GM21528 (cell line): ENCODE data around the gene ANKIB1.

Source experiments
- ATAC-seq: cut with Tn5 transposase; IDR thresholded peaks from one replicate; pipeline ENCODE4 v1.9.1; 2021; ENCODE audit warnings: mild to moderate bottlenecking, moderate library complexity; ENCODE audit not compliant: unreplicated experiment, low FRiP score

The ANKIB1 gene

GRCh38 chr7:92446869-92447344, 201.1 kb downstream of the ANKIB1 start:
- no peak for ATAC-seq

- ATAC-seq: peak; percentile 85
Observed at GRCh38 chr7:92447345-92448204, 201.8 kb downstream of the ANKIB1 start, which contains the start of gene GATAD1. TSS of gene GATAD1 (plus strand) at chr7:92447482. CDS start at chr7:92447730, 248 bp downstream.

GRCh38 chr7:92448205-92448747, 202.5 kb downstream of the ANKIB1 start:
- peak; percentile 50 for ATAC-seq
